ENCODE measurements around the gene LAMA5. TPM values are rescaled to one million over a fixed set of nuclear protein-coding genes. Genes with fewer than 3 reads are reported as not detected.

The LAMA5 gene
- total RNA-seq, 3 donors from 2014 or later, result 16.6 to 114 (median 53.3) TPM

- Histone ChIP-seq H3K27me3 (no peaks in the 10 kb centered on the region), H3K9me3 (no peaks in the 10 kb centered on the region), H3K27ac (no peak overlapping the region), H3K4me1 (peaks cover 0 to 13% of the 10 kb centered on the region in 2 donors), H3K36me3 (no peaks in the 10 kb centered on the region), H3K4me3 (no peak overlapping the region)
- TF ChIP-seq POLR2A (IDR thresholded peaks at IDR 0.05) (no peak), CTCF (IDR thresholded peaks at IDR 0.05) (no peak), POLR2AphosphoS5 (IDR thresholded peaks at IDR 0.05) (no peak)
- intact Hi-C loops (cut with DNase I; ENCODE audit: low total_unique reads), result no loop called here
- DNase-seq (ENCODE audit: low spot score in 2 of 2), result no peak
Measured at GRCh38 chr20:62390317-62391164, 23.4 kb upstream of the LAMA5 start.

- Histone ChIP-seq H3K4me3 (no peak overlapping the region), H3K36me3 (no peaks in the 10 kb centered on the region), H3K4me1 (peaks cover 0 to 13% of the 10 kb centered on the region in 2 donors), H3K27me3 (no peaks in the 10 kb centered on the region), H3K9me3 (no peaks in the 10 kb centered on the region), H3K27ac (no peak overlapping the region)
- intact Hi-C loops (cut with DNase I; ENCODE audit: low total_unique reads), result loop anchor here (5.0 kb wide), 1 partner anchor 87 kb away; the partner anchor contains the start of gene ADRM1
- DNase-seq (ENCODE audit: low spot score in 2 of 2), result no peak
- TF ChIP-seq CTCF (IDR thresholded peaks at IDR 0.05) (no peak), POLR2A (IDR thresholded peaks at IDR 0.05) (no peak), POLR2AphosphoS5 (IDR thresholded peaks at IDR 0.05) (no peak)
Measured at GRCh38 chr20:62389601-62390087, 22.5 kb upstream of the LAMA5 start.

GRCh38 chr20:62388839-62389600 lies 21.9 kb upstream of the LAMA5 start:
- no peaks in the 10 kb centered on the region for H3K27me3 ChIP-seq
- no peaks in the 10 kb centered on the region for H3K9me3 ChIP-seq

GRCh38 chr20:62387933-62388635 lies 21.0 kb upstream of the LAMA5 start:
- Histone ChIP-seq H3K4me3 (peak overlapping the region; percentile 87 to 96 (median 94)), H3K4me1 (peaks cover 0 to 13% of the 10 kb centered on the region in 2 donors), H3K27me3 (no peaks in the 10 kb centered on the region), H3K27ac (peak overlapping the region; percentile 2 to 97), H3K9me3 (no peaks in the 10 kb centered on the region), H3K36me3 (no peaks in the 10 kb centered on the region)
- intact Hi-C loops (cut with DNase I; ENCODE audit: low total_unique reads), result loop anchor here (5.0 kb wide), 1 partner anchor 86 kb away; the partner anchor contains the start of gene ADRM1
- DNase-seq (ENCODE audit: low spot score in 2 of 2), result no peak
- TF ChIP-seq CTCF (IDR thresholded peaks at IDR 0.05) (no peak), POLR2A (IDR thresholded peaks at IDR 0.05) (no peak), POLR2AphosphoS5 (IDR thresholded peaks at IDR 0.05) (no peak)

More at GRCh38 chr20:62388839-62389600, 21.9 kb upstream of the LAMA5 start:
- intact Hi-C loops (cut with DNase I; ENCODE audit: low total_unique reads), result loop anchor here (5.0 kb wide), 1 partner anchor 87 kb away; the partner anchor contains the start of gene ADRM1
- TF ChIP-seq CTCF (IDR thresholded peaks at IDR 0.05), result no peak
- no peak for TF ChIP-seq POLR2AphosphoS5 (IDR thresholded peaks at IDR 0.05)
- no peak for TF ChIP-seq POLR2A (IDR thresholded peaks at IDR 0.05)
- Histone ChIP-seq H3K27ac (peak overlapping the region in 1 of 2 donors; percentile 2), H3K4me1 (peaks cover 0 to 13% of the 10 kb centered on the region in 2 donors), H3K4me3 (no peak overlapping the region), H3K36me3 (no peaks in the 10 kb centered on the region)
- DNase-seq (ENCODE audit: low spot score in 2 of 2), result no peak

Data from breast epithelium (tissue), 4 donors.